ENCODE data around the gene B4GALT2. TPM values are rescaled to one million over a fixed set of nuclear protein-coding genes. Genes with fewer than 3 reads are reported as not detected.

Gene B4GALT2
- total RNA-seq, 2 donors from 2014 or later: 62.7 to 72.7 TPM

DNA sequence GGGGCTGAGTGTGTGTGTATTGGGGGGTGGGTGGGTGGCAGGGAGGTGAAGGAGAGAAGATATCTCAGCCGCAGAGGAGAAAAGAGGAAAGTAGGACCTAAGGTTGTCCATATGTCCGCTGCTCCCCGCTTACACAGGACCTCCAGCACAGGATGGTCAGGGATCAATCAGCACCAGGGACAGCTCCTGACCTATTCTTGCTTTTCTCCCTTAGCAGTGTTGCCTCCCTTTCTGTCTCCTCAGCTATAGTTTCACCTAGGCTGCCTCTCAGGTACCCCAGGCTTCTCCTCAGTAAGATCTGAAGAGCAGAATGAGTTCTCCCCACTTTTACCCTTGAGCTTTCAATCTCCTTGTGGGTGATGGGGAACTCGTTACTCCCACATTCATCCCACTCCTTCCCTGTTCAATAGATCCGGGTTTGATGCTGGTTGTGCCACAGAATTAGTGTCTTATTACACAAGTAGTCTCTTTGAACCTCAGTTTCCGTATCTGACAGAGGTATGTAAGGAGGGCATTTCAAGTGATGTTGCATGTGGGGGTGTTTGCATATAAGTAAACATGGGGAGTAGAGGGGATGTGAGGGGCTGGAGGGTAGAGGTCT lies 10.6 kb upstream of the B4GALT2 start:
- Histone ChIP-seq H3K36me3 (ENCODE audit: control insufficient read depth, insufficient read depth, low read length) (peaks cover 19% of the 10 kb centered on the region), H3K27me3 (ENCODE audit: control insufficient read depth, insufficient read depth, low read length, poor library complexity, severe bottlenecking) (no peaks in the 10 kb centered on the region), H3K27ac (ENCODE audit: low read depth, low read length) (no peak overlapping the region), H3K9me3 (ENCODE audit: control insufficient read depth, low read length) (no peaks in the 10 kb centered on the region), H3K4me3 (ENCODE audit: low read length) (no peak overlapping the region), H3K9ac (ENCODE audit: extremely low read depth, low read length, poor library complexity, severe bottlenecking) (no peak overlapping the region), H3K4me1 (ENCODE audit: control insufficient read depth, insufficient read depth, low read length) (no peaks in the 10 kb centered on the region)
- H3K27ac Mint-ChIP-seq: no peak overlapping the region
- no peaks in the 10 kb centered on the region for H3K9me3 Mint-ChIP-seq
- no peak overlapping the region for H3K4me3 Mint-ChIP-seq
- peak; percentile 90 for DNase-seq
- TF ChIP-seq, protein P1, sequence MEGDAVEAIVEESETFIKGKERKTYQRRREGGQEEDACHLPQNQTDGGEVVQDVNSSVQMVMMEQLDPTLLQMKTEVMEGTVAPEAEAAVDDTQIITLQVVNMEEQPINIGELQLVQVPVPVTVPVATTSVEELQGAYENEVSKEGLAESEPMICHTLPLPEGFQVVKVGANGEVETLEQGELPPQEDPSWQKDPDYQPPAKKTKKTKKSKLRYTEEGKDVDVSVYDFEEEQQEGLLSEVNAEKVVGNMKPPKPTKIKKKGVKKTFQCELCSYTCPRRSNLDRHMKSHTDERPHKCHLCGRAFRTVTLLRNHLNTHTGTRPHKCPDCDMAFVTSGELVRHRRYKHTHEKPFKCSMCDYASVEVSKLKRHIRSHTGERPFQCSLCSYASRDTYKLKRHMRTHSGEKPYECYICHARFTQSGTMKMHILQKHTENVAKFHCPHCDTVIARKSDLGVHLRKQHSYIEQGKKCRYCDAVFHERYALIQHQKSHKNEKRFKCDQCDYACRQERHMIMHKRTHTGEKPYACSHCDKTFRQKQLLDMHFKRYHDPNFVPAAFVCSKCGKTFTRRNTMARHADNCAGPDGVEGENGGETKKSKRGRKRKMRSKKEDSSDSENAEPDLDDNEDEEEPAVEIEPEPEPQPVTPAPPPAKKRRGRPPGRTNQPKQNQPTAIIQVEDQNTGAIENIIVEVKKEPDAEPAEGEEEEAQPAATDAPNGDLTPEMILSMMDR (conservative IDR thresholded peaks at IDR 0.05): no peak
- WGBS, 2 experiments (ENCODE audit: insufficient coverage in 1 of 2, insufficient read length in 1 of 2): 89 to 91% methylated on average over 4 to 6 of the region's 6 CpGs
- peaks cover 17% of the 10 kb centered on the region for H3K36me3 Mint-ChIP-seq (ENCODE audit: low read depth)
- peaks cover 1% of the 10 kb centered on the region for H3K4me1 Mint-ChIP-seq
- no peaks in the 10 kb centered on the region for H3K27me3 Mint-ChIP-seq (ENCODE audit: insufficient read depth)

DNA sequence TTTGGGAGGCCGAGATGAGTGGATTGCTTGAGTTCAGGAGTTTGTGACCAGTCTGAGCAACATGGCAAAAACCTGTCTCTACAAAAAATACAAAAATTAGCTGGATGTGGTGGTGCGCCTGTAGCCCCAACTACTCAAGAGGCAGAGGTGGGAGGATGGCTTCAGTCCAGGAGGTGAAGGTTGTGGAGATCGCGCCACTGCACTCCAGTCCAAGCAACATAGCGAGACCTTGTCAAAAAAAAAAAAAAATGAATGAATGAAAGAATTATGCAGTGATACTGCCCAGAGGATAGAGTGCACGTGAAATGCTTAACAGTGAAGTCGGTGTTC lies 9.6 kb upstream of the B4GALT2 start:
- Mint-ChIP-seq H3K4me1 (peaks cover 9% of the 10 kb centered on the region), H3K9me3 (no peaks in the 10 kb centered on the region), H3K36me3 (ENCODE audit: low read depth) (peaks cover 17% of the 10 kb centered on the region), H3K4me3 (peak overlapping the region; percentile 94), H3K27ac (no peak overlapping the region), H3K27me3 (ENCODE audit: insufficient read depth) (no peaks in the 10 kb centered on the region)
- TF ChIP-seq, protein P1 (conservative IDR thresholded peaks at IDR 0.05): no peak
- Histone ChIP-seq H3K36me3 (ENCODE audit: control insufficient read depth, insufficient read depth, low read length) (peaks cover 19% of the 10 kb centered on the region), H3K27ac (ENCODE audit: low read depth, low read length) (no peak overlapping the region), H3K27me3 (ENCODE audit: control insufficient read depth, insufficient read depth, low read length, poor library complexity, severe bottlenecking) (no peaks in the 10 kb centered on the region), H3K9me3 (ENCODE audit: control insufficient read depth, low read length) (no peaks in the 10 kb centered on the region), H3K4me1 (ENCODE audit: control insufficient read depth, insufficient read depth, low read length) (no peaks in the 10 kb centered on the region), H3K9ac (ENCODE audit: extremely low read depth, low read length, poor library complexity, severe bottlenecking) (no peak overlapping the region), H3K4me3 (ENCODE audit: low read length) (peak overlapping the region; percentile 93)
- WGBS, 2 experiments (ENCODE audit: insufficient coverage in 1 of 2, insufficient read length in 1 of 2): 64 to 65% methylated on average over 6 to 7 of the region's 7 CpGs
- DNase-seq: no peak

DNA sequence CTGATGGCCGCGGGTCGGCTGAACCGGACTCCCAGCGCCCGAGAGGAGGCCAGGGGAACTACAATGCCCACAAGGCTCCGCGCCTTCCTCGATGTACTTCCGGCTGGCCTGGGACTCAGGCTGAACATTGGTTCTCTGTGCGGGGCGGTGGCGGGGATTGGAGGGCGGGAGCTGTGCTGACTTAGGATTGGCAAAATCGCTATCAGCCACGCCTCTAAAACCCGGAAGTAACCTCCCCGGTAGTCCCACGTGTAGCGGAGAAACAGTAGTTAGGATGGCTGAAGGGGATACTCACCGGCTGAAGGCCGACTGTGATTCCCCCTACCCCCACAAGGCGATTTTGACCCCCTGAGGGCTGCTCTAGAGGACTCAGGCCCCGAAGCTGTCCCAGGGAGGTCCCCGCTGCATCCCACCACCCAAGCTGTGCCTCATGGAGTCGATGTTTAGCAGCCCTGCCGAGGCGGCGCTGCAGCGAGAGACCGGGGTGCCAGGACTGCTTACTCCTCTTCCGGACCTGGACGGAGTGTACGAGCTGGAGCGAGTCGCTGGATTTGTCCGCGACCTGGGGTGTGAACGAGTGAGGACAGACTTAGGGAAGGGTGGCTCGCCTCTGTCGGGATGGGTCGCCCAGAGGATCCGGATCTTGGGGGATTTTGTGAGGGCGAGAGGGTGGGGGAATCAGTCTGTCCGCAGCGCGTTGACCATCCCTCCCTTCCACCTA lies 9.1 kb upstream of the B4GALT2 start, which contains the start of gene DPH2:
TSS of gene DPH2 (plus strand) at position 265 of the 721 bp plus-strand sequence. CDS start at position 431, 166 bp downstream.
- Histone ChIP-seq H3K4me3 (ENCODE audit: low read length) (peak within 1 kb of the TSS; percentile 93), H3K36me3 (ENCODE audit: control insufficient read depth, insufficient read depth, low read length) (peaks cover 19% of the 10 kb centered on the region), H3K27ac (ENCODE audit: low read depth, low read length) (no peak within 1 kb of the TSS), H3K9me3 (ENCODE audit: control insufficient read depth, low read length) (no peaks in the 10 kb centered on the region), H3K4me1 (ENCODE audit: control insufficient read depth, insufficient read depth, low read length) (no peaks in the 10 kb centered on the region), H3K9ac (ENCODE audit: extremely low read depth, low read length, poor library complexity, severe bottlenecking) (peak within 1 kb of the TSS; percentile 39), H3K27me3 (ENCODE audit: control insufficient read depth, insufficient read depth, low read length, poor library complexity, severe bottlenecking) (no peaks in the 10 kb centered on the region)
- TF ChIP-seq, protein P1 (conservative IDR thresholded peaks at IDR 0.05): peak; percentile 31
- H3K4me1 Mint-ChIP-seq: peaks cover 9% of the 10 kb centered on the region
- H3K27me3 Mint-ChIP-seq (ENCODE audit: insufficient read depth): no peaks in the 10 kb centered on the region
- WGBS, 2 experiments (ENCODE audit: insufficient coverage in 1 of 2, insufficient read length in 1 of 2): 0% methylated on average over 6 to 46 of the region's 47 CpGs
- H3K4me3 Mint-ChIP-seq: peak within 1 kb of the TSS; percentile 94
- peaks cover 17% of the 10 kb centered on the region for H3K36me3 Mint-ChIP-seq (ENCODE audit: low read depth)
- peak within 1 kb of the TSS; percentile 82 for H3K27ac Mint-ChIP-seq
- H3K9me3 Mint-ChIP-seq: no peaks in the 10 kb centered on the region
- peak; percentile 99 for DNase-seq

Data from endodermal cell (in vitro differentiated cells).